D721Med (cell line): ENCODE data around the gene TET1.
"Not testable (repeated sequence)": the region's sequence is repeated elsewhere in the genome, so short reads cannot be mapped to it uniquely, and the experiment has no call there.

ENCODE experiments used
- DNase-seq: peaks from one replicate; pipeline ENCODE4 v3.0.0; 2011; ENCODE audit warnings: low spot score; ENCODE audit not compliant: insufficient read length
- FAIRE-seq: peaks from 2 replicates; lab custom pipeline; 2011; peaks lifted over from hg19 to GRCh38; lab: Jason Lieb, UNC
- TF ChIP-seq, protein P1 (sequence below): IDR thresholded peaks from 2 replicates; pipeline ENCODE4 v1.5.1; 2012; ENCODE audit warnings: mild to moderate bottlenecking, control low read depth; ENCODE audit not compliant: insufficient read depth; ENCODE audit errors: missing control alignments

TET1 gene

GRCh38 chr10:68560186-68560942 is at the start of gene TET1:
Gene TET1, plus strand, starts transcription at chr10:68560337. Its CDS starts 12,002 bp downstream, at chr10:68572339.
- no peak for FAIRE-seq
- peak; percentile 56 for DNase-seq
- TF ChIP-seq, protein P1, sequence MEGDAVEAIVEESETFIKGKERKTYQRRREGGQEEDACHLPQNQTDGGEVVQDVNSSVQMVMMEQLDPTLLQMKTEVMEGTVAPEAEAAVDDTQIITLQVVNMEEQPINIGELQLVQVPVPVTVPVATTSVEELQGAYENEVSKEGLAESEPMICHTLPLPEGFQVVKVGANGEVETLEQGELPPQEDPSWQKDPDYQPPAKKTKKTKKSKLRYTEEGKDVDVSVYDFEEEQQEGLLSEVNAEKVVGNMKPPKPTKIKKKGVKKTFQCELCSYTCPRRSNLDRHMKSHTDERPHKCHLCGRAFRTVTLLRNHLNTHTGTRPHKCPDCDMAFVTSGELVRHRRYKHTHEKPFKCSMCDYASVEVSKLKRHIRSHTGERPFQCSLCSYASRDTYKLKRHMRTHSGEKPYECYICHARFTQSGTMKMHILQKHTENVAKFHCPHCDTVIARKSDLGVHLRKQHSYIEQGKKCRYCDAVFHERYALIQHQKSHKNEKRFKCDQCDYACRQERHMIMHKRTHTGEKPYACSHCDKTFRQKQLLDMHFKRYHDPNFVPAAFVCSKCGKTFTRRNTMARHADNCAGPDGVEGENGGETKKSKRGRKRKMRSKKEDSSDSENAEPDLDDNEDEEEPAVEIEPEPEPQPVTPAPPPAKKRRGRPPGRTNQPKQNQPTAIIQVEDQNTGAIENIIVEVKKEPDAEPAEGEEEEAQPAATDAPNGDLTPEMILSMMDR, result no peak

GRCh38 chr10:68516216-68516615 is 43.9 kb upstream of the TET1 start:
- FAIRE-seq, result not testable (repeated sequence)

DNA sequence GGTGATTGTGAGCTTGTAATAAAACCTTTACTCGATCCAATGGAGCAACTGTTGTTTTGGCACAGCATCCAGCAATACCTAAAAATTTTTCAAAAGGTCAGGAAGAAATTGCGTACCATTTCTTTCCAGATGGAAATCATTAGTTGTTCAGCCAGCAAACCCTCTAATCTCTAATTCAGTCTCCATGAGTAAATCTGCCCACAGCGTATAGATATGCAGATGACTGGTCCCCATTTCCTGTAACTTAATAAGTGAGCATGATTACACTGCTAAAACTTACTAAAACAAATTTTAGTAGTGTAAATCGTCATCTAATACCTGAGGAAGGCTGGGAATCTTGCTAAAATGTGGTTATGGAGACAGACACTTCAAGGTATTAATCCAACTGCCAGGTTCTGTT is 43.4 kb upstream of the TET1 start:
- DNase-seq (no peak), FAIRE-seq (no peak)
- TF ChIP-seq, protein P1, result no peak

More at GRCh38 chr10:68516216-68516615, 43.9 kb upstream of the TET1 start:
- not testable (repeated sequence) for DNase-seq

GRCh38 chr10:68517188-68517587 is 42.9 kb upstream of the TET1 start:
- DNase-seq (no peak), FAIRE-seq (no peak)
- TF ChIP-seq, protein P1, result no peak

DNA sequence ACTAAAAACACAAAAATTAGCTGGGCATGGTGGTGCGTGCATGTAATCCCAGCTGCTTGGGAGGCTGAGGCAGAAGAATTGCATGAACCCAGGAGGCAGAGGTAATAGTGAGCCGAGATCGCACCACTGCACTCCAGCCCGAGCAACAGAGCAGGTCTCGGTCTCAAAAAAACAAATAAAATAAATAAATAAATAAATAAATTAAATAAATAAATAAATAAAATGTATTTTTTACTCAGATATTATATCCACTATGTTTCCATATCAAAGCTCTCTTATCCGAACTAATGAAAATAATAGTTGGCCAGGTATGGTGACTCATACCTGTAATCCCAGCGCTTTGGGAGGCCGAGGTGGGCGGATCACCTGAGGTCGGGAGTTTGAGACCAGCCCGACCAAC is 41.5 kb upstream of the TET1 start:
- FAIRE-seq, DNase-seq: not testable (repeated sequence)

- FAIRE-seq, result not testable (repeated sequence)
Measured at GRCh38 chr10:68525490-68526038, 34.6 kb upstream of the TET1 start.

GRCh38 chr10:68526634-68527307 is 33.4 kb upstream of the TET1 start:
- FAIRE-seq (no peak), DNase-seq (no peak)
- TF ChIP-seq, protein P1, result no peak

More at GRCh38 chr10:68525490-68526038, 34.6 kb upstream of the TET1 start:
- DNase-seq, result not testable (repeated sequence)

DNA sequence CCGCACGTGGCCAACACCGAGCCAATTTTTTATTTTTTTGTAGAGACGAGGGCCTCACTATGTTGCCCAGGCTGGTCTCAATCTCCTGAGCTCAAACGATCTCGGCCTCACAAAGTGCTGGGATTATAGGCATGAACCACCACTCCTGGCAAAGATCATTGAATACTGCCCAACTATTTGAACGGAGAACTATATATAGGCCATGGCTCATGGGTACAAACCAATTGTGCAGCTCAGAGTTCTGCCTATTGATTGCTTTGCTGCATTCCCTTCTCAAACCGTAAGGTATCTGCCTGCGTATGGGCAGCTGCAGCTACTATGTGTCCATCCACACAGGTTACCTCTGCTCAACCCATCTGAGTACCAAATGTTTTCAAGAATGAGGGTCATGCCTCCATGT is 23.2 kb upstream of the TET1 start:
- no peak for DNase-seq
- TF ChIP-seq, protein P1, result no peak
- no peak for FAIRE-seq
